NCI-H748 treated with DMSO at 0.1 percent for 48 hours (cell line): Measurements from ENCODE around the gene RNASEH1.

Experiments
- DNase-seq: peaks from one replicate; lab custom pipeline; 2025; lab: John Stamatoyannopoulos, UW

Gene RNASEH1

GRCh38 chr2:3557639-3558204, 411 bp downstream of the RNASEH1 start:
- no peak for DNase-seq

GRCh38 chr2:3553946-3554345, 4.2 kb downstream of the RNASEH1 start:
- no peak for DNase-seq

- no peak for DNase-seq
Observed at GRCh38 chr2:3547915-3548314, 10.2 kb downstream of the RNASEH1 start.

- no peak for DNase-seq
Observed at GRCh38 chr2:3545788-3546478, 12.2 kb downstream of the RNASEH1 start.

- DNase-seq, result no peak
Observed at GRCh38 chr2:3543023-3543683, 15.0 kb downstream of the RNASEH1 start.

GRCh38 chr2:3542107-3542506, 16.0 kb downstream of the RNASEH1 start:
- DNase-seq, result no peak

GRCh38 chr2:3539836-3540235, 18.3 kb downstream of the RNASEH1 start:
- no peak for DNase-seq

GRCh38 chr2:3536682-3537632, 21.2 kb downstream of the RNASEH1 start:
- DNase-seq, result no peak

- DNase-seq, result no peak
Observed at GRCh38 chr2:3535794-3536681, 22.1 kb downstream of the RNASEH1 start.

GRCh38 chr2:3535467-3535793, 22.7 kb downstream of the RNASEH1 start:
- DNase-seq, result no peak

- no peak for DNase-seq
Observed at GRCh38 chr2:3534251-3534814, 23.8 kb downstream of the RNASEH1 start.

- DNase-seq, result no peak
Observed at GRCh38 chr2:3533836-3534235, 24.3 kb downstream of the RNASEH1 start.

GRCh38 chr2:3532941-3533340, 25.2 kb downstream of the RNASEH1 start:
- DNase-seq, result no peak

GRCh38 chr2:3529316-3530025, 28.7 kb downstream of the RNASEH1 start:
- no peak for DNase-seq

GRCh38 chr2:3527886-3528785, 30.0 kb downstream of the RNASEH1 start:
- no peak for DNase-seq

GRCh38 chr2:3526871-3527270, 31.3 kb downstream of the RNASEH1 start:
- DNase-seq, result no peak

GRCh38 chr2:3523551-3524041, 34.5 kb downstream of the RNASEH1 start:
- DNase-seq, result no peak

- DNase-seq, result no peak
Observed at GRCh38 chr2:3522961-3523421, 35.1 kb downstream of the RNASEH1 start.

GRCh38 chr2:3520591-3520990, 37.5 kb downstream of the RNASEH1 start:
- no peak for DNase-seq
